GM18526 (cell line): ENCODE measurements around the gene DGLUCY.

Experiments used
- POLR2A ChIP-seq: IDR thresholded peaks from 3 replicates; pipeline ENCODE4 v1.6.1; 2011; ENCODE audit not compliant: insufficient read length; ENCODE audit errors: extremely low read depth

The DGLUCY gene

GRCh38 chr14:91233936-91234790 lies 120.3 kb downstream of the DGLUCY start:
- TF ChIP-seq POLR2A = no peak

GRCh38 chr14:91234791-91235114 lies 120.9 kb downstream of the DGLUCY start:
- no peak for TF ChIP-seq POLR2A

GRCh38 chr14:91235841-91236240 lies 122.0 kb downstream of the DGLUCY start:
- no peak for TF ChIP-seq POLR2A

- no peak for TF ChIP-seq POLR2A
Measured at GRCh38 chr14:91237219-91237618, 123.3 kb downstream of the DGLUCY start.

GRCh38 chr14:91238085-91238484 lies 124.2 kb downstream of the DGLUCY start:
- no peak for TF ChIP-seq POLR2A

- no peak for TF ChIP-seq POLR2A
Measured at GRCh38 chr14:91238661-91239060, 124.8 kb downstream of the DGLUCY start.

GRCh38 chr14:91241863-91242262 lies 128.0 kb downstream of the DGLUCY start:
- TF ChIP-seq POLR2A = no peak

- no peak for TF ChIP-seq POLR2A
Measured at GRCh38 chr14:91242635-91243034, 128.8 kb downstream of the DGLUCY start.

GRCh38 chr14:91243074-91243471 lies 129.2 kb downstream of the DGLUCY start:
- no peak for TF ChIP-seq POLR2A

- TF ChIP-seq POLR2A = no peak
Measured at GRCh38 chr14:91244501-91244901, 130.6 kb downstream of the DGLUCY start, which contains the start of gene GPR68. TSS of gene GPR68 (minus strand) at chr14:91244704. CDS start at chr14:91235050, 9,654 bp downstream.

GRCh38 chr14:91245029-91245428 lies 131.2 kb downstream of the DGLUCY start:
- no peak for TF ChIP-seq POLR2A

- TF ChIP-seq POLR2A = no peak
Measured at GRCh38 chr14:91246051-91246852, 132.4 kb downstream of the DGLUCY start.

- no peak for TF ChIP-seq POLR2A
Measured at GRCh38 chr14:91249841-91250616, 136.2 kb downstream of the DGLUCY start.

GRCh38 chr14:91250912-91251311 lies 137.0 kb downstream of the DGLUCY start:
- no peak for TF ChIP-seq POLR2A
